Measurements from ENCODE around the gene RAB30.

RAB30 gene

DNA sequence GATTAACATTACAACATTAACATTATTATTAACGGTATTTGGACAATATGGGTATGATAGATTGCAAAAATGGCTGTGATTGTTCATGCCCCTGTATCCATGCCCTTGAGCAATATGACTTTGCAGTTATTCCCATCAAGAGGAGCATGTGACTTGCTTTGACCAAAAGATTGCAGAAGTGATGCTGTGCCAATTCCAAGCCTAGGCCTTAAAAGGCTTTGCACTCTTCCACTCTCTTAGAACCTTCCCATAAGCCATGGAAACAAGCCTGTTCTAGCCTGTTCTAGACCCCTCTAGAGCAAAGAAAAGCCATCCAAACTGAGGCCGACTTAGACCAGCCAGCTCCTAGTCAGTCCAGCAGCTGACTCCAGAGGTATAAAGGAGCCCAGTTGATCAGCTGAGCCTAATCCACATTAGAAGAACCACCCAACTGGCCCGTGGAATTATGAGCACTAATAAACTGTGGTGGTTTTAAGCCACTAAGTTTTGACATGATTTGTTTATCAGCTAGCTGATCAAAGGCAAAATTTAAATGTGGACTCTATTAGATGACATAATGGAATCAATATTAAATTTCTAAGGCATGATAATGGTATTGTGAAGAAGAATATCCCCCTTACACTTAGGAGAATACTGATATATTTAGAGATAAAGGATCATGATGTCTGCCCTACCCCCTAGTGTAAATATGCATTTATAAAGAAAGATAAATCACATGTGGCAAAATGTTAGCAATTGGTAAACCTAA lies 28.6 kb downstream of the RAB30 start:
- in situ Hi-C loops (cut with HindIII; ENCODE audit: low sequenced_read_pairs): no loop called here

- in situ Hi-C loops (cut with HindIII; ENCODE audit: low sequenced_read_pairs): no loop called here
Observed at GRCh38 chr11:83041126-83041525, 30.6 kb downstream of the RAB30 start.

- in situ Hi-C loops (cut with HindIII; ENCODE audit: low sequenced_read_pairs): no loop called here
Observed at GRCh38 chr11:83039566-83039965, 32.1 kb downstream of the RAB30 start.

GRCh38 chr11:83037877-83038276 lies 33.8 kb downstream of the RAB30 start:
- in situ Hi-C loops (cut with HindIII; ENCODE audit: low sequenced_read_pairs): no loop called here

- in situ Hi-C loops (cut with HindIII; ENCODE audit: low sequenced_read_pairs): no loop called here
Observed at GRCh38 chr11:83036701-83037100, 35.0 kb downstream of the RAB30 start.

DNA sequence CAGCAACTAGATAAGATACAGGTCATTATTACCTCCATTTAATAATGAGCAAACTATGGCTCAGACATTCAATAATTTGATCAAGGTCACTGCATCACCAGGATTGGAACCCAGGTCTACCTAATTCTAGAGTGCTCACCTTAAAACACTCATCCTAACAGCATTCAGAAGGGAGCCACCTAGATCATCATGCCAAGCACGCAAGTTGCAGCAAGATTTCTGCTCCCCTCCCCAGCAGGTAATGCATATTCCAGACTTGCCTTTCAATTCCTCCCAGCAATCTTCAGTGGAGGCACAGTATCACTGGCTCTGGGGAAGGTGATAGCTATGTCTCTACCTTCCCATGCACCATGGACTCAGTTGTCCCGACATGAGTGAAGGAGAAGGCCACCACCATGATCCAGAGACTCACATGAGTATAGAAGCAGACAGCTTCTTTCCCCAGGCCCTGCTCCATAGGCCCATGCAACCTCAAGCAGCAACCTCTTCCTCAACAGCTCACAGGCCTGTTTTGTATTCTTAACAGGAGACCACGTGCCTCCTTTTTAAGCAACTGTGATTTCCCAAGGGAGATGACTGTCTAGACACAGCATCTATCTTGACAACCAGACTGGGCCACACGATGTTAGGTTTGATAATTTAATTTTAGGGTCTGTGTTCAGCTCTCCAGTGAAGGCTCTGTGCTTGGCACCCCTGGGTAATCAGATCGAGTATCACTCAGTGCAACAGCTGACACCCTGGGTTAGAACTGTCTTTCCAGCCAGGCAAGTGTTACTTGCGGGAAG lies 36.4 kb downstream of the RAB30 start:
- in situ Hi-C loops (cut with HindIII; ENCODE audit: low sequenced_read_pairs): no loop called here

GRCh38 chr11:83034673-83035014 lies 37.1 kb downstream of the RAB30 start:
- in situ Hi-C loops (cut with HindIII; ENCODE audit: low sequenced_read_pairs): no loop called here

GRCh38 chr11:83033972-83034672 lies 37.6 kb downstream of the RAB30 start:
- in situ Hi-C loops (cut with HindIII; ENCODE audit: low sequenced_read_pairs): no loop called here

DNA sequence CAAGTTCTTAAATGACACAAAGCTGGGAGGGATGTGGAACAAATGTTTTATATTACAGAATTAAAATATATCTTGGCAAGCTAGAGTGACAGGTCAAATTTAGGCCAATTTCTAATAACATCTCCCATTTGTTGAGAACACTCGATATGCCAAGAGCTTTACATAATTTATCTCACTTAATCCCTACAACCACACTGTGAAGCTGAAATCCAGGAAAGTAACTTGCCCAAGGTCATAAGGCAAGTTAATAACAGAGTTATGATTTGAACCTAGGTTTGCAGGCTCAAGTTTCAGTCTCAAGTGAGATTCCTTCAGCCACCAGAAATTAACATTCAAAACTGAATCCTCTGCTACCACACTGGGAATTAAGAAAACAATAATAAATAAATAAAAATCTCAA lies 38.3 kb downstream of the RAB30 start:
- in situ Hi-C loops (cut with HindIII; ENCODE audit: low sequenced_read_pairs): no loop called here

GRCh38 chr11:83031127-83031526 lies 40.6 kb downstream of the RAB30 start:
- in situ Hi-C loops (cut with HindIII; ENCODE audit: low sequenced_read_pairs): no loop called here

DNA sequence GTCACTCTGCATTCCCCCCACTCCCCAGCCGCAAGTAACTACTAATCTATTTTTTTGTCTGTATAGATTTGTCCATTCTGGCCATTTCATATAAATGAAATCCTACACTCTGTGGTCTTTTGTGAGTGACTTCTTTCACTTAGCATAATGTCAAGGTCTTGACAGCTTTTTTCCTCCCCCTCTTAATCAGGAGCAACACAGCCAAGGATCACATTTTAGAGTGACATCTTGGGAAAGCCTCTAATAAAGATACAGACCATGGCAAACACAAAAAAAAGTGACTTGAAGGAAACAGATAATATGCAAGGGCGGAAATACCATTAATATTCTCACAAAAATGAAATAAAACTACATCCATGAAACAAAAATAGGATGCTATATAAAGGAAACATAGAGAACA lies 43.9 kb downstream of the RAB30 start:
- in situ Hi-C loops (cut with HindIII; ENCODE audit: low sequenced_read_pairs): no loop called here

DNA sequence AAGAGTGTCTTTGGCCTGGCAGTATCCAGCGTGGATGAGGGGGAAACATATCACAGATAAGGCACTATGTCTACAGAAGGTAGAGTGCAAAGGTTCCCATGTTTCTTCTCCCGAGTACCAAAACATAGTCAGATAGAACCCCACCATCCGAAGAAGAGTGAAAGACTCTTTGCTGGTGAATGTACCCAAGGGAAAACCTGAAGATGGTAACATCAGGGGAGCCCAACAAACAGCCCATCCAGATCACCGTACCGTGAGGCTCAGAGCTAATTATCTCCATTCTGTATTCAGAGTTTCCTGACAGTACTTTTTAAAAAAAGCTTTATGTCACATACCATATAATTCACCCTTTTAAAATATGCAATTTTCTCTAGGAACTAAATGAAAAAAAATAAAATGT lies 44.4 kb downstream of the RAB30 start:
- in situ Hi-C loops (cut with HindIII; ENCODE audit: low sequenced_read_pairs): no loop called here

- in situ Hi-C loops (cut with HindIII; ENCODE audit: low sequenced_read_pairs): no loop called here
Observed at GRCh38 chr11:83026229-83026628, 45.5 kb downstream of the RAB30 start.

- in situ Hi-C loops (cut with HindIII; ENCODE audit: low sequenced_read_pairs): no loop called here
Observed at GRCh38 chr11:83025267-83025704, 46.4 kb downstream of the RAB30 start.

DNA sequence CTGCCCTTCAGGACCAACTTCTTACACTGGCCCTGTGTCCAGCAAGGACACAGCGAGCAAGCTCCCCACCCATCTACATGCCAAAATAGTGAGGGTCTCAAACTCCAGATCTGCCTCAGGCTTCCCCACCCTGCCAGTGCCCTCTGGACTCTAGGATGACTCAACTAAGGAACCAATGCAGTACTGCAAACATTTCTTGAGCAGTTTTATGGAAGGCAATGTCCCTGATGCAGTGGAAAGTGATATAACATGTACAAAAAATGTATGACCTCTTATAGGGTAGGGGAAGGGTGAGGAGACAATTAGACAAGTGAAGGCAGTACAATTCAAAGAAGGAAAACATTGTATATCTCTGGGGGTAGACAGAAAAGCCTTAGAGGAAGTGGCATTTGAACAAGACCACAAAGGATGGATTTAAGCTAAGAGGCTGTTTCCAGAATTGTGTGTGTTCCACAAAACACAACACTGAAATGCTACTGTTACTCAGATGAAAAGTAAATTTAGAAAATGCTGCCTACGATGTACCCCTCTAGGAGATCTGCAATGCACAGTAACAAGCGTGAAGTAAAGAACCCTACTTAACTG lies 47.3 kb downstream of the RAB30 start:
- in situ Hi-C loops (cut with HindIII; ENCODE audit: low sequenced_read_pairs): no loop called here

GRCh38 chr11:83023410-83023809 lies 48.3 kb downstream of the RAB30 start:
- in situ Hi-C loops (cut with HindIII; ENCODE audit: low sequenced_read_pairs): no loop called here

GRCh38 chr11:83021780-83022125 lies 49.9 kb downstream of the RAB30 start:
- in situ Hi-C loops (cut with HindIII; ENCODE audit: low sequenced_read_pairs): no loop called here

GRCh38 chr11:83020942-83021779 lies 50.5 kb downstream of the RAB30 start:
- in situ Hi-C loops (cut with HindIII; ENCODE audit: low sequenced_read_pairs): no loop called here

DNA sequence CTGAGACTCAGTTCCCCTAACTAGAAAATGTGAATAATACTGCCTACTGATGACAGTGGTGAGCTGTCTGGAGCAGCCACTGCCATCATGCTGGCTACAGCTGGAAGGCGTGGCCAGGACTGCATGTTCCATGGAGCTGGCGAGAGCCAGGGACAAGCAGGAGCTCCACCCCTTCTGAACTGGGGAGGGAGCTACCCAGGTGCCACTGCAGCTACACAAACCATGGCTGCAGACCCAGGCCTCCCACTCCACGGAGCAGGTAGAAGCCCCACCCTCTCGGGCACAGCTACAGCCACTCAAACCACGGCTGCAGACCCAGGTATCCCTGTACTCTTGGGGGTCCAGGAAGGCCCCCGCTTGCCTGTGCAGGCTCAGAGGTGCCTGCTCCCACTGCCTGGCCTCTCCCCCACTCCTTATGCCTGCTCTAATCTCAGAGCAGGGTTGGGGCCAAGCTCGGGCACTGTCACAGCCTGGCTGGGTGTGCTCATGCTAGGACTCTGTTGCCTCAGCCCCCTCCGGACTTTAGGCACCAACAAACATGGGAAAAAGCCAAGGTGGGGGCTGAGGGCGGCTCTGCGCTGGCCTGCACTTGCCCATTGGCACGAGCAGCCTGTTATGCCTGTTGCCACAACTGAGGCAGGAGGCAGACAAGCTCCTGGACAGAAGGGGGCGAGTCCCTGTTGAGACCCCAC lies 51.7 kb downstream of the RAB30 start:
- in situ Hi-C loops (cut with HindIII; ENCODE audit: low sequenced_read_pairs): no loop called here

GRCh38 chr11:83014951-83015350 lies 56.7 kb downstream of the RAB30 start:
- in situ Hi-C loops (cut with HindIII; ENCODE audit: low sequenced_read_pairs): no loop called here

Data from endothelial cell of hepatic sinusoid (primary cell).